ENCODE measurements around the gene HSD17B2.
"Not testable (repeated sequence)": the region's sequence is repeated elsewhere in the genome, so short reads cannot be mapped to it uniquely, and the experiment has no call there.

HSD17B2 gene, protein sequence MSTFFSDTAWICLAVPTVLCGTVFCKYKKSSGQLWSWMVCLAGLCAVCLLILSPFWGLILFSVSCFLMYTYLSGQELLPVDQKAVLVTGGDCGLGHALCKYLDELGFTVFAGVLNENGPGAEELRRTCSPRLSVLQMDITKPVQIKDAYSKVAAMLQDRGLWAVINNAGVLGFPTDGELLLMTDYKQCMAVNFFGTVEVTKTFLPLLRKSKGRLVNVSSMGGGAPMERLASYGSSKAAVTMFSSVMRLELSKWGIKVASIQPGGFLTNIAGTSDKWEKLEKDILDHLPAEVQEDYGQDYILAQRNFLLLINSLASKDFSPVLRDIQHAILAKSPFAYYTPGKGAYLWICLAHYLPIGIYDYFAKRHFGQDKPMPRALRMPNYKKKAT

DNA sequence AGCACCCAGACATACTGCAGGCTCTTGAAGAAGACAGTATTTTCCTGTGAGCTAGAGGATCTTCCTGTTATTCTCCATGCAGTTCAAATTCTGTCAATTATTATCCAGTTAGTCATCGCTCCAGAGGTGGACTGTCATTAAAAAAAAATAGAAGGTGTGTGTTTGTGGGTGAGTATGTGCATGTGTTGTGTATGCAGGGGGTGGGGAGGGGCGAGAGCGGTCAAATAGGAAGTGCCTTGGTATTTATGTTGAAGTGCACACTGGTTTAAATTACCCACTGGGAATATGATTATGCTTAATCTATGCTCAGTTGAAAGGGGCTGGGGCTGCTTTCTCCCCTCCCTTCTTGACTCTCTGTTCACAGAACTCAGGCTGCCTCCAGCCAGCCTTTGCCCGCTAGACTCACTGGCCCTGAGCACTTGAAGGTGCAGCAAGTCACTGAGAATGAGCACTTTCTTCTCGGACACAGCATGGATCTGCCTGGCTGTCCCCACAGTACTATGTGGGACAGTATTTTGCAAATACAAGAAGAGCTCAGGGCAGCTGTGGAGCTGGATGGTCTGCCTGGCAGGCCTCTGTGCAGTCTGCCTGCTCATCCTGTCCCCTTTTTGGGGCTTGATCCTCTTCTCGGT, at the start of gene HSD17B2:
Gene HSD17B2 (plus strand): TSS at position 273 of the 632 bp plus-strand sequence. CDS start 172 bp downstream, at position 445.
- no peak for DNase-seq

DNA sequence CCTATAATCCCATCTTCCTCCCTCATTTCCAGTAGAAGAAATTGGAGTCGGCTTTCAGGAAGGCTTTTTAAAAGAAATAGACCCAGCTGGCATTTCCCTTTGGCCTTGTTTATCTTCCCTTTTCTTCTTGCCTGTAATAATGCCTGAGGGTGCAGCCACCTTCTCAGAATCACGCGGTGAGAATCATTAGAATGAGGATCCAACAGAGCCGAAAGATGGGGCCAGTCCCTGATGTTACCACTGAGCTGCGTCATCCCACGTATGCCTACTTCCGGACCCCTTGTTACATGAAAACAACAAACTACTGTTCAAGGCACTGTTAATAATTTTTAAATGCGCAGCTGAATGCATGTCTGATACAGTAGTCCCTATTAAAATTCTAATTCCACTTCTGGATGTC, 47.9 kb upstream of the HSD17B2 start:
- DNase-seq, result no peak

DNA sequence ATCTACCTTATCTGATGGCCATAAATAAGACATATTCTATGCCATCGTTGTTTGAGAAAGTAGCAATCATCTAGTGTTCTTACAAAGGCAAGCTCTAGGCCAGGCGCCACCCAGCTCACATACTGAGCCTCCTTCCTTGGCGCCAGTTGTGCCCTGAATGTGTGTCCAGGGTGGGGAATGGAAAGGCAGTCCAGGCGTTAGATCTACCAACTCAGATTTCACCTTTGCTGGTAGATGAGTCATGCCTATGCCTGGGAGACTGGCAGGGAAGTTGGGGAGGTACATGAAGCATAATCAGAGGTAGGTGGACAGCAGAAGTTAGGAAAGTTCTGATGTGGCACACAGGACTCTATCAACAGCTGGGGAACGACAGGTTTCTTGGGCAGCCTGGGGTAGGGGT, 47.3 kb upstream of the HSD17B2 start:
- no peak for DNase-seq

DNA sequence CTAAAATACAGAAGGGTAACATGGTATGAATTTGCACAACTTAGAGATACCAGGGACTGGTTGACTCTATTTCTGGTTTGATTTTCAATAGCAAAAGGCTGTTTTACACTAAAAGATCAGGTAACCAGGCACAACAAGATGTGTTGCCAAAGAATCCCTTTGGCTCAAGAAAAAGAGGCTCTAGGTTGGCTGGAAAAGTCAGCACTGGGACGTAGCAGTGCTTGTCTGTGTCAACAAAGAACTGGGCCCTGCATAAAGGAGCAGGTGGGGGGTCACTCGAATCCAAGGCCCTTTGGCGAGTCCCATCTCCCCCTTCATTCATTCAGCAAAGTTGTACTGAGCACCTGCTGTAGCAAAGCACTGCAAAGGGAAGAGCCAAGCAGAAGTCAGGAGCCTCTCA, 42.2 kb upstream of the HSD17B2 start:
- DNase-seq, result no peak

DNA sequence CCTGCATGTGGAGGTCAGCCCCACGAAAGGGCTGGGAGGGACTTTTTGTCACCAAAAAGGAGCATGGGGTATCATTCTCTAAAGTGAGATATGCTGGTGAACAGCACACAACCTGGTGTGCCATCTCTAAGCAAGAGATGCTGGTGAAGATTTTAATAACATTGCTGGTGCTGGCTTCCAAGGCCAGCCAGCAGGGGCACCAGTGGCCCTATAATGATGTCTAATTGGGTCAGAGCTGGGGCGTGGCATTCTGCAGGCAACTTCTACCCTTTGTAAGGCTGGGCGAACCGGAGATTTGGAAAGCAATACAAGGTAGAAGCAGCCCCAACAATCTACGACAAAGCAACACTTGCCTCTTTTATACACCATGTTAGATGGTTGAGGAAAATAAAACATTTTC, 40.6 kb upstream of the HSD17B2 start:
- DNase-seq, result no peak

DNA sequence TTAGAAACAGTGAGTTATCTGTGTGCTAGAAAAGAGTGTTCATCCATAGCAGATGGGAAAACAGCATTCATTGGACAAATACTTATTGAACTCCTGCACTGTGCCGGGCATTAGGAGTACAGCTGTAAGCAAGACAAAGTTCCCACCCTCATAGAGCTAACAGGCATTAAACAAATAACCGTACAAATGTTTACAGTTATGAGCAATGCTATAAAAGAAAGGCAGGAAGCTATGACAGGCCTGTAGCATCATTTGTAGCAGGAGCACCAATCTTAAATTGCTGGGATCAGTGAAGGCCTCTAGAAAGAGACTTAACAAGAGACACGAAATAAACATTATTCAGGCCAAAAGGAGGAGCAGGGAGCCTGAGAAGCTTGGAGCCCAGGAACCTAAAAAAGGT, 39.4 kb upstream of the HSD17B2 start:
- DNase-seq, result no peak

DNA sequence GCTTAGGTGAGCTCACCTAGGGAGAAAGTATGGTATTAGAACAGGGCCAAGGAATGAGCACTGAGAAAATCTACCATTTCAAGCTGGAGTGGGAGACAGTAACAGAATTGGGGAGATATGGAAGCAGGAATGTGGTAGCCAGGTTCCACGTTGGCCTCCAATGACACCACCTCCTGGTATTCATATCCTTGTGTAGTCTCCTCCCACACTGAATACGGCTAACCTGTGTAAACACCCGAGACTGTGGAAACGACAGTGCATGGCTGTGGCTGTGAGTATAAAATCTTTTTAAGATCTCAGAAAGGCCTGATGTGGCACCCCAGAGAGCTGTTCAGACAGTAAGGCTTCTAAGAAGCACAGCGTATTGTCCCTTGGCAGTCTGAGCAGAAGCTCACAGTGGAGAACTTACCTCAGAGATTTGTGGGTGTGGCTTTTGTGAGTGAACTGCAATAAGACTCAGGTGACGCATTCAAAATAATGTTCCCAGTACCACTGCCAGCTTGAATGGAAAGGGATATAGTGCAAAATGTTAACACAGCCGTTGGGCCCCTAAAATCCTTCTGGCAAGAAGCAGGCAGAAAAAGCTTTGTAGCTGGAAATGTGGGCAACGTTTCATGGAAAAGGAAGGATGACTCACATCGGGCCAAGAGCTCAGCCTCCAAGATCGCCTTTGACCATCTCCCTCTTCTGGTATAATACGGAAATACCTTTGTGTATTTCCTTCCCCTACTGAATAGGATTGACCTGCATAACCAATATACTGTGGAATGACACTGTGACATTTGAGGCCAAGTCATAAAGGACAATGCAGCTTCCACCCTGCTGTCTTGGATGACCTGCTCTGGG, 38.2 kb upstream of the HSD17B2 start:
- DNase-seq, result no peak

DNA sequence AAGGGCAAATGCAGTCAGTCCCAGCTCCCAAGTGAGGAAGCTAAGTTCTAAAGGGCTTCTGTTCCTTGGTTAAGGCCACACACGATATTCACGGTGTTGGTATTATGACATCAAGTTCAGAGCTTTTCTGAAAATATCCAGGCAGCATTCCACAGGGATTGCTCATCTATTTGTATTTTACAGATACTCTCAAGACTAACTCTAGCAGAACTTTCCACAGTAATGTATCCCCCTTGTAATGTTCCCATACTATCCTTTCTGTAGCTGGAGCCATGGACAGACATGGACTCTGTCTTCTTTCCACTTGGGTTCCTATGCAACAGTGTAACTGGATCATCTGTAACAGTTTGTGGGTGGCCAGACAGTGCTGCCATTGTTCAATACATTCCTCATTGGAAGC, 37.3 kb upstream of the HSD17B2 start:
- no peak for DNase-seq

DNA sequence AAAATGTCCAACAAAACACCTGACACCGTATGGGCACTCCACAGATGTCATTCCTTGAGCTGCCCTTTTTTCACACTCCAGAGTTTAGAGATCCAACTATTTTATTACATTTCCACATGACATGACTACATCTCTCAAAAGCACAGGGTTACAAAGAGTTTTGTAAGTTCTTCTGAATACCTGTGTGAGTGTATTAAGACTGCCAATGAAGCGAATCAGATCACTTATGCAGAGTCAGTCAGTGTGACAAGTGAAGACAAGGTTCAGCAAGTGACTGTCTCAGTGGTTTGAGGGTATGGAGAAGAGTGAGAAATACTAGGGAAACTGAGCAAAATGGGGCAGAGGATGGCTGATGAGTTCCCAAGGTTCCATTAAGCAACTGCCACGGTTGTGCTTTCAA, 32.2 kb upstream of the HSD17B2 start:
- no peak for DNase-seq

DNA sequence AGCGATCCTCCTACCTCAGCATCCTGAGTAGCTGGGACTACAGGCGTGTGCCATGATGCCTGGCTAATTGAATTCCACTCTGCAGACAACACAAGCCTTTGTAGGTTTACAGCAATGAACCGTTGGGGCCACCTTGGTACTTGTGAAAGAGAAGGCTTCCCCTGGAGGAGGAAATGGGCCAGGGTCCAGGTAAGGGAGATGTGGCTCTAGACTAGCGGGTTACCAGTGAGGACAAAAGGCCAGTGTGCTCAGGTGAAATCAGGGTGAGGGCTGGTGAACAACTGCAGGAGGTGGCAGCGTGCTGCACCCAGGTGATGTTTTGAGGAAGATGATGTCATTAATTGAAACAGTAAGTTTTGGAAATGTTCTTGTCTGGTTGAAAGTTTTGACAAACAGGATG, 30.5 kb upstream of the HSD17B2 start:
- no peak for DNase-seq

DNA sequence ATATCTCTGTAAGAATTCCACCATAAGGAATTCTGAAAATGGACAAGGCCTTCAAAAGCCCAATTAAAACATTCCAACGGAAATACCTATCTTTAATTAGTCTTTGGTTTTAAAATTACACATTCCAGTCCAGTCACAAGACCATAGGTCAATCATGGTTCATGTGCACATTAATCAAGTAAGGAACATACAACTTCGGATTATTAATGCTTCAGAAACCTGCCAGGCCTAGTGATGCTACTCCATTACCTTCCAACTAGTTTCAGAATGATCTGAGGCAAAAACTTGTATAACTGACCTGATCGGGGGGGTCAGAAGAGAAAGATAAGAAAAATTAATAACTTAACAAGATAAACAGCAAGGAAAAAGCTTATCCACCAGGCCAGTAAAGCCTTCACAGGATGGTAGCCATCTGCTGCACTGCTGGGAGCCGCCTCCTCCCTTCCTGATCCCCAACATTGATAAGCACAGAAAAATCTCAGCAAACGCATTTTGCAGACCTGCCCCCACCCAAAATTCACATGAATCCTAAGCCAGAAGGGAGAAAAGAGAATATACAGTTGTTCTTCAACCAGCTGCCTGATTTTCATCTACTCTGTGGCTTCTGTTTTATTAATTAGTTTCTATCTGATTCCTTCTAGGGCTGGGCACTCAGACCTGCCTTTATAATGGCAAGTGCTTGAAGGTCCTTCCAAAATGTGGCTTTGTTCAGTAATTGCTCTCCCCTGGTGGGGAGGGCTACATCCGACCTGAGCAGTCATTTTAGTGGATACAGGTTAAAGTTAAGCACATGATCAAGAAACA, 29.8 kb upstream of the HSD17B2 start:
- DNase-seq, result no peak

DNA sequence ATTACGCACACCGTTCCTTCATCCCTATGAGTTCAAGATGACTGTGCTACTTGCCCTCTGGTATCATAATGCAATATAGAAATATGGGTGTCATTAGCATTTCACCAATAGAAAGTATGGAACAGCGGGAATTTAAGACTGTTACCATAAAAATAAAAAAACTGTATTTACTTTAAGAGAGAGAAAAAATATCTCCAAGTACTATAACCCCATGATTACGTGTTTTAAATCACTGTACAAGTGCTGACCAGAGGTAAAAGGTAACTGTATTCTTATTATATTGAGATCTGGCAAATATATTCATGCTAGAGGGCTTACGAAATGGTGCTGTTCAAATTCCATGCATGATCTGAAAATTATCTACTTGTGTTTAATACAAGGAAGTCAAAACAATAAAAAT, 29.0 kb upstream of the HSD17B2 start:
- no peak for DNase-seq

DNA sequence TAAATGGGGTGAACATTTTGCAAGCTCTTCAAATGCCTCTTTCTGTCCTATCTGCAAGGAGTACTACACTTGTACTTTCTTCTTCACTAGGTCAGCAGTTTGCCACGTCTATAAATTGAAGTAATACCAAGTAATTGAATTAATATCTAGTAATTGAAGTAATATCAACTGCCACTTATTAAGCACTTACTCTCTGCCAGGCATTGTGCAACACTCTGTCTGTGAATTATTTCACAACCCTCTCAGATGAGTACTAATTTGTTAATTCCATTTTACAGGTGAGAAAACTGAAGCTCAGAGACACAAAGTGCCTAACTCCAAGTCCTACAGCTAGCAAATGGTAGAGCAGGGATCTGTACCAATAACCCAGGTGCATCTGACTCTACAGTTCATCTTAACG, 27.9 kb upstream of the HSD17B2 start:
- DNase-seq, result no peak

DNA sequence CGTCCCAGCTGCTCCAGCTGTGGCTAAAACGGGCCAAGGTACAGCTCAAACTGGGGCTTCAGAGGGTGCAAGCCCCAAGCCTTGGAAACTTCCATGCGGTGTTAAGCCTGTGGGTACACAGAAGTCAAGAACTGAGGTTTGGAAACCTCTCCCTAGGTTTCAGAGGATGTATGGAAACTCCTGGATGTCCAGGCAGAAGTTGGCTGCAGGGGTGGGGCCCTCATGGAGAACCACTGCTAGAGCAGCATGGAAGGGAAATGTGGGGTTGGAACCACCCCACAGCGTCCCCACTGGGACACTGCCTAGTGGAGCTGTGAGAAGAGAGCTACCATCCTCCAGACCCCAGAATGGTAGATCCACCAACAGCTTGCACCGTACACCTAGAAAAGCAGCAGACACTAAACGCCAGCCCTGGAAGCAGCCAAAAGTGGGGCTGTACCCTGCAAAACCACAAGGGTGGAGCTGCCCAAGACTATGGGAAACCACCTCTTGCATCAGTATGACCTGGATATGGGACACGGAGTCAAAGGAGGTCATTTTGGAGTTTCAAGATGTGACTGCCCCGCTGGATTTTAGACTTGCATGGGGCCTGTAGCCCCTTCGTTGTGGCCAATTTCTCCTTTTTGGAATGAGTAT, 26.0 kb upstream of the HSD17B2 start:
- no peak for DNase-seq

DNA sequence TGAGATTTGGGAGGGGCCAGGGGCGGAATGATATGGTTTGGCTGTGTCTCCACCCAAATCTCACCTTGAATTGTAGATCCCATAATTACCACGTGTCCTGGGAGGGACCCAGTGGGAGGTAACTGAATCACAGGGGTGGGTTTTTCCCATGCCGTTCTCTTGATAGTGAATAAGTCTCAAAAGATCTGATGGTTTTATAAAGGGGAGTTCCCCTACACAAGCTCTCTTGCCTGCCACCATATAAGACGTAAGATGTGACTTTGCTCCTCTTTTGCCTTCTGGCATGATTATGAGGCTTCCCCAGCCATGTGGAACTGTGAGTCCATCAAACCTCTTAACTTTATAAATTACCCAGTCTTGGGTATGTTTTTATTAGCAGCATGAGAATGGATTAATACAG, 25.3 kb upstream of the HSD17B2 start:
- not testable (repeated sequence) for DNase-seq

DNA sequence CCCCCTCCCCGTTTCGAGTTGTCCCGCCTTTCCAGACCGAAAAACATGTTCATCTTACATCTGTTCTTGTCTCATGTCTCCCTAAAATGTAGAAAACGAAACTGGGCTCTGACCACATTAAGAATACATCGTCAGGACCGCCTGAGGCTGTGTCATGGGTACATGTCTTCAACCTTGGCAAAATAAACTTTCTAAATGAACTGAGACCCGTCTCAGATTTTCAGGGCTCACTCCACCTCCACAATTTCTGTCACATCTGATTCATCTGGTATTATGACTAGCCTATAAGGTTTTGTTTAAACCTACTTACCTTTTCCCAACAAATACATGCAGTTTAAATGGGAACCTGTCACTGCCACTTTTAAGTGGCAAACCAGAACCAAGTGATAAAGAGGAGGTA, 24.4 kb upstream of the HSD17B2 start:
- no peak for DNase-seq

DNA sequence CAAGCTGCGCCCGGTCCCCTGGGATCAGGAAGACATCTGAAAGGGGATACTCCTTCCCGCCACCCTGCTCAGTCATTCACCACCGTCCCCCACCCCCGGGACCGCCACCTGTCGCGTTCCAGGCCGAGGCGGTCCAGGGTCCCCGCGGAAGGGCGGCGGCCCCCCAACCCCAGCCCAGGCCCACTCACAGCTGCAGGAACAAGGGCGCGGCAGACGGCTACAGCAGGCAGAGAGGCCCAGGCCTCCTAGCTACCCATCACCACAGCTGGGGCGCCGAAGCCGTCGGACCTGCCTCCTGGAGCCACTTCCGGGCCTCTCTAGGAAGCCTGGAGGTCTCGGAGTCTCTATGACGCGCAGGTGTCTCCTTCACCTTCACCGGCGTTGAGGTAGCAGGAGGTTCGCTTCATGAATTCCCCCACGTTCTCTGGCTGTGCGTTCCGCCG, 23.8 kb upstream of the HSD17B2 start, which contains the start of gene SDR42E1:
Gene SDR42E1 (minus strand): TSS at position 272 of the 443 bp plus-strand sequence. CDS start 10,612 bp downstream, outside the sequence.
- peak; percentile 48 for DNase-seq

DNA sequence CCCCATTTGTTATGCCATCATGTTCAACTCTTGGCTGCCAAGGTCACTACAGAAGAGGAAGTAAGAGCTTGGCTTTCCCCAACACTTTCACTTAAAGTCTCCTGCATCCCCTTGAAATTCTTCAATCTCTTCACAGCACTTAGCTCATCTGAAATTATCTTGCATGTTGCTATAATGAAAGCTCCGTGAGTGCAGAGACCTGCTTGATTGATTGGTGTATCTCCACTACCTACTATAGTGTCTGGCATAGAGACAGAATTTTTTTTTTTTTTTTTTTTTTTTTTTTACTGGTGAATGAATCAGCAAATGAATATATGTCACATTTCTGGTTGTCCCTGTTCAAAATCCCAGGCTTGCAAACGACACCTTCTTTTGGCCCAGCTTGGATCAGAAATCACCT, 21.9 kb upstream of the HSD17B2 start:
- DNase-seq, result no peak

DNA sequence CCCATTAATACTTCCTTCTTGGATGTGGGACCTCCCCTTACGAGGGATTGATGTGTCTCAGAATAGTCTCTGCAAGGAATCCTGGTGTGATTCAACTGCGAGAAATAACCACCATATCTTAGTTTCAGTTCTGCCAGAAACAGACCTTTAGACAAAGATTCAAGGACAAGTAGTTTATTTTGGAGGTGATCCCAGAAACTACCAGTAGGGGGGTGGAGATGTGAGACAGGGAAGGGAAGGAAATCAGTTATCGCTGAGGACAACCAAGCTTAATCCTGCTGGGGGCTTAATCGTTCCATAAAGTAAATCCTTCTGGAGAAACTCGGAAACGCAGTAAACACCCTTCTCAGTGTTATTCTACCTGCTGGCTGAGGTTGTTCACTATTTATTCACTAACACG, 18.8 kb upstream of the HSD17B2 start:
- no peak for DNase-seq

DNA sequence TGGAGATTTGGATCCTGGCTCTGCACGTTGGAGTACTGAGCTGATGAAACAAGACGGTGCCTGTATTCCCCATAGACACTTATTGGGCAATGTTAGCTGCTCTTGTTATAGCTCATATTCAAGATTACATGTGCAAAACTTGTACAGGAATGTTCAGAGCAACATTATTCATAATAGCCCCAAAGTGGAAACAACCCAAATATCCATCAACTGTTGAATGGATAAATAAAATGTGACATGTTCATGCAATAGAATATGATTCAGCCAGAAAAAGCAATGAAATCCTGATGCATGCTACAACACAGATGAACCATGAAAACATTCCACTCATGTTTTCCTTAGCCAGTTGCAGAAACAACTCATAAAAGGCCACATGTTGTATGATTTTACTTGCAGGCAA, 18.1 kb upstream of the HSD17B2 start:
- DNase-seq, result no peak

DNA sequence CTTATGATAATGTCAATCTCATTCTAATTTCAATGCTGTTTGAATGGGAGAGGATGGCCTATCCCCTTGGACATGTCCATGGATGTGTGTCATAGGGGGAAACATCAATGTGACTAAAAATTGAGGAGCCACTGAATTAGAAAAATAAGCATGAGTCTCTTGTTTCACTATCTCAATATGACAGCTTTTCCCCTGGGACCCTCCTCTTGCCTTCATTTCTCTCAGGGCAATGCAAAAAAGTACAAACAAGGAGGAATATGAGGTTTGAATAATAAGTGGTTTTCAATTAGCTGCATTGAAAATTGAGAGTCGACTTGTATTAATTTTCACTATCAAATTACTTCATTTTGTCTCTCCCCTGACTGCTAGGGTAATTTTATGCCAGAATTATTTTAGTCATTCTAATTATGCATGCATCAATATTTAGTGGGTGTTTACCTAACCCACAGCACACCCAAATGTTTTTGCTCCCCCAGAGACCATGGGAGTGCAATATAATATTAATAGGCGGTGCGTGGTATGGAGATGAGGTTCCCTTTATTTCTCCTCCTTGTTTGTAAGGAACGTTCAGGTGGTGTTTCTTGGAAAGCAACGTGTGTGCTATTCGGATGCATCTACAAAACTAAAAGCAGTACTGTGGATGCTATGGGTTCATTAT, 17.0 kb upstream of the HSD17B2 start:
- no peak for DNase-seq

DNA sequence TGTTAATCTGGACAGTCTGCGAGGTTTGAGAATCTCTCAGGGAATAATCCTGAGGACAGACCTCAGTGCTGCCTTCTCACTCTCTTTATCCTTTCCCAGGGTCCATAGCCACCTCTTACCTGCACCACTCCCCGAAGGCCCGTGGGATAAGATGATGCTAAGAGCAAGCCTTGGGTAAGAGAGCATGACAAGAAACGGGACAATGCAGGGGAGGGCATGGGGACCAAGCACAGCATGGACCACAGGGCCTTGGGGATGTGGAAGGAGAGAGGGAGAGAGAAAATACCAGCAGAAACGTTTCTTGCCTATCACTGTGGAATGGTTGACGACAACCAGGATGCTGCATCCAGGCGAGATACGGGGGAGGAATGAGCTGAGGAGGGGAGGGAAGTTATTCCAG, 15.5 kb upstream of the HSD17B2 start:
- DNase-seq, result no peak

Data from SHP77 treated with DMSO at 0.1 percent for 48 hours (cell line).